GM11168 (cell line): ENCODE measurements around the gene PPP1R9A.

Experiments
- in situ Hi-C: fragments of 300-500 bp; cut with MboI; formaldehyde crosslinking; loops from one replicate; pipeline ENCODE4 v1.12.0; 2022; ENCODE audit warnings: low sequenced_read_pairs; ENCODE audit not compliant: unreplicated experiment

The PPP1R9A gene

GRCh38 chr7:95296456-95296855 lies 389.1 kb downstream of the PPP1R9A start:
- in situ Hi-C loops: no loop called here

- in situ Hi-C loops: no loop called here
Observed at GRCh38 chr7:95297041-95297440, 389.6 kb downstream of the PPP1R9A start.

GRCh38 chr7:95298091-95298490 lies 390.7 kb downstream of the PPP1R9A start:
- in situ Hi-C loops: no loop called here

- in situ Hi-C loops: no loop called here
Observed at GRCh38 chr7:95303013-95303905, 395.9 kb downstream of the PPP1R9A start.

- in situ Hi-C loops: no loop called here
Observed at GRCh38 chr7:95304990-95305389, 397.6 kb downstream of the PPP1R9A start.

- in situ Hi-C loops: no loop called here
Observed at GRCh38 chr7:95309951-95310350, 402.6 kb downstream of the PPP1R9A start.

GRCh38 chr7:95311389-95311788 lies 404.0 kb downstream of the PPP1R9A start:
- in situ Hi-C loops: no loop called here

GRCh38 chr7:95312561-95312960 lies 405.2 kb downstream of the PPP1R9A start:
- in situ Hi-C loops: no loop called here

GRCh38 chr7:95316588-95316987 lies 409.2 kb downstream of the PPP1R9A start:
- in situ Hi-C loops: no loop called here

GRCh38 chr7:95317546-95317945 lies 410.2 kb downstream of the PPP1R9A start:
- in situ Hi-C loops: no loop called here

- in situ Hi-C loops: no loop called here
Observed at GRCh38 chr7:95317966-95318365, 410.6 kb downstream of the PPP1R9A start.

- in situ Hi-C loops: no loop called here
Observed at GRCh38 chr7:95318501-95319100, 411.2 kb downstream of the PPP1R9A start.

- in situ Hi-C loops: no loop called here
Observed at GRCh38 chr7:95319570-95319969, 412.2 kb downstream of the PPP1R9A start.

- in situ Hi-C loops: no loop called here
Observed at GRCh38 chr7:95320651-95321050, 413.3 kb downstream of the PPP1R9A start.

GRCh38 chr7:95321720-95322119 lies 414.3 kb downstream of the PPP1R9A start:
- in situ Hi-C loops: no loop called here

GRCh38 chr7:95322396-95322795 lies 415.0 kb downstream of the PPP1R9A start:
- in situ Hi-C loops: no loop called here

GRCh38 chr7:95322854-95323253 lies 415.5 kb downstream of the PPP1R9A start:
- in situ Hi-C loops: no loop called here

- in situ Hi-C loops: no loop called here
Observed at GRCh38 chr7:95323410-95324129, 416.2 kb downstream of the PPP1R9A start.

GRCh38 chr7:95324431-95324830 lies 417.0 kb downstream of the PPP1R9A start, which contains the start of gene PON1:
Gene PON1, minus strand, starts transcription at chr7:95324532. Its CDS starts 57 bp downstream, at chr7:95324475.
- in situ Hi-C loops: no loop called here

GRCh38 chr7:95327356-95327755 lies 420.0 kb downstream of the PPP1R9A start:
- in situ Hi-C loops: no loop called here
